ENCODE measurements around the gene IL17RA.

DNA sequence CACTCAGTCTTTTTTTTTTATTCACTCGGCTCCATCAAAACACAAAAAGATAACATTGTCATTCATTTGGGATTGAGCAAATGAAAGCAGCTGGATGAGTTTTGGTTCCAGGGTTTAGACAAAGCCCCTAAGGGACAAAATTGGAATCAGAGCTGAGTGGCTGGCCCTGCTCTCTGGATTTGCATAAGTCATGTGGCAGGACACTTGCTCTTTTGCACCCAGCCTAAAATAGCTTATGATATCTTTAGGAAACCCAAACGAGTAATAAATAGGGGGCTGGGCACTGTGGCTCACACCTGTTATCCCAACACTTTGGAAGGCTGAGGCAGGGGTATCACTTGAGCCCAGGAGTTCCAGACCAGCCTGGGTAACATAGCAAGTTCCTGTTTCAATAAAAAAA is 47.3 kb downstream of the IL17RA start:
- TF ChIP-seq, protein P1, sequence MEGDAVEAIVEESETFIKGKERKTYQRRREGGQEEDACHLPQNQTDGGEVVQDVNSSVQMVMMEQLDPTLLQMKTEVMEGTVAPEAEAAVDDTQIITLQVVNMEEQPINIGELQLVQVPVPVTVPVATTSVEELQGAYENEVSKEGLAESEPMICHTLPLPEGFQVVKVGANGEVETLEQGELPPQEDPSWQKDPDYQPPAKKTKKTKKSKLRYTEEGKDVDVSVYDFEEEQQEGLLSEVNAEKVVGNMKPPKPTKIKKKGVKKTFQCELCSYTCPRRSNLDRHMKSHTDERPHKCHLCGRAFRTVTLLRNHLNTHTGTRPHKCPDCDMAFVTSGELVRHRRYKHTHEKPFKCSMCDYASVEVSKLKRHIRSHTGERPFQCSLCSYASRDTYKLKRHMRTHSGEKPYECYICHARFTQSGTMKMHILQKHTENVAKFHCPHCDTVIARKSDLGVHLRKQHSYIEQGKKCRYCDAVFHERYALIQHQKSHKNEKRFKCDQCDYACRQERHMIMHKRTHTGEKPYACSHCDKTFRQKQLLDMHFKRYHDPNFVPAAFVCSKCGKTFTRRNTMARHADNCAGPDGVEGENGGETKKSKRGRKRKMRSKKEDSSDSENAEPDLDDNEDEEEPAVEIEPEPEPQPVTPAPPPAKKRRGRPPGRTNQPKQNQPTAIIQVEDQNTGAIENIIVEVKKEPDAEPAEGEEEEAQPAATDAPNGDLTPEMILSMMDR (IDR thresholded peaks at IDR 0.05): no peak
- TF ChIP-seq EP300 (IDR thresholded peaks at IDR 0.05): no peak

All from tibial nerve (tissue), 4 donors.